Esophagus mucosa (tissue), 1 donor: ENCODE results near the gene COQ4. TPM values are rescaled to one million over a fixed set of nuclear protein-coding genes. Genes with fewer than 3 reads are reported as not detected.
"Not testable (repeated sequence)": the region's sequence is repeated elsewhere in the genome, so short reads cannot be mapped to it uniquely, and the experiment has no call there.

ENCODE experiments used
- ATAC-seq: fragments of 200-7000 bp; cut with Tn5 transposase; one replicate; pipeline ENCODE4 v1.9.1; 2020
- total RNA-seq: library from RNA; stranded (reverse); gene quantifications from one replicate; pipeline ENCODE4 v1.2.4, GENCODE V29; 2023
- donor health status: DM: yes; HTN: yes; CAD: no.

COQ4 gene
- total RNA-seq, 1 donor from 2014 or later = 61.7 TPM

DNA sequence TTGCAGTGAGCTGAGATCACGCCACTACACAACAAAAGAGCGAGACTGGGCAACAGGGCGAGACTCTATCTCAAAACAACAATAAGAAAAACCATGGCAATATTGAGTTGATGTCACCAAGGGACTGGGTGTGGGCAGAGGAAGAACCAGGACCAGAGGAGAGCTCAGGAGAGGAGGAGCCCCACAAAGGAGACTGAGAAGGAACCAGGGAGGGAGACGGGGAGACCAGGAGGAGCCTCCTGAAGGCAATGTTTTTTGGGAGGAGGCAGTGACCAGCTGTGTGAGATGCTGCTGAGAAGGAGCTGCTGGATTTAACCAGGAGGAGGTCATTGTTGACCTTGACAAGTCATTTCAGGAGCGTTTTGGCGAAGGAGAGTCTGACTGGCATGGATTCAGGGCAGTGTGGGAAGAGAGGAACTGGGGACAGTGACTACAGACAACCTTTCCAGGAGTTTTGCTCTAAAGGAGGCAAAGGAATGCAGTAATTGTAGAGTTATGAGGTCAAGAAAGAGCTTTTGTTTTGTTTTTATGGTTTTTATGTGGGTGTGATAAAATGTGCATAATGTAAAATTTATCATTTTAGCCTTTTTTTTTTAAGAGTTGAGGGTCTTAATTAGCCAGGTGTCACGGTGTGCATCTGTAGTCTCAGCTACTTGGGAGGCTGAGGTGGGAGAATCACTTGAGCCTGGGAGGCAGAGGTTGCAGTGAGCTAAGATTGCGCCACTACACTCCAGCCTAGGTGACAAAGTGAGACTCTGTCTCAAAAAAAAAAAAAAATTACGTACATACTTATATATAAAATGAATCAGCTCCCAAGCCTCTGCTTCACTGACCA, 18.3 kb upstream of the COQ4 start:
- no peak for ATAC-seq

DNA sequence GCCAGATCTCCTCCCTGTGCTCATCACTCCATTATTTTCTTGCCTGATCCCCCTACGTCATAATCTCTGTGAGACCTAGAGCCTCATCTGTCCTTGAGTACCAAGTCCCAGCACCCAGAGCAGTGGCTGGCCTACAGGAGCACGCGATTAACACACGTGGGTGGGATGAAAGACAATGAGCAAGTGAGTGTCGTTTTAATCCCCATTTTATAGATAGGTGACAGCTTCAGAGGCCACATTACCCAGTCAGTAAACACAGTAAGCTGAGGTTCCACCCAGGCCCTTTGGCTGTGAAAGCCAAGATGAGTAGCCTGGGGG, 17.7 kb upstream of the COQ4 start:
- ATAC-seq = peak; percentile 59

DNA sequence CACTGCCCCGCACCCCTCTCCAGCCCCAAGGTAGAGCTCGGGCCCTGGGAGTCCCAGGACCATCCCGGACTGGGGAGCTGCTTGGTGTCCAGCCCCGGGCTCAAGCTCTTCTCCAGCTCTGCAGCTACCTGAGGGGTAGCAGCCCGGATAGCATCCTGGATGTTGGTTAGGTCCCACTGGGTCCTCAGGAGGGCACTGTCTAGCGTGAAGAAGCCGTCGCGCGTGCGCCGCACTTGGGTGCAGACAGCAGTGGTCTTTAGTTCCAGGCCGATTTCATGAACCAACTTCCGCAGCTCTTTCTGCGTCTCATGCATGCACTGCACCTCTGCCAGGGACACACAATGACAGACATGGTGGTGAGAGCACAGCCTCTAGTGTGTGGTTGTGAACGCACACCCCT, 13.1 kb upstream of the COQ4 start:
- no peak for ATAC-seq

DNA sequence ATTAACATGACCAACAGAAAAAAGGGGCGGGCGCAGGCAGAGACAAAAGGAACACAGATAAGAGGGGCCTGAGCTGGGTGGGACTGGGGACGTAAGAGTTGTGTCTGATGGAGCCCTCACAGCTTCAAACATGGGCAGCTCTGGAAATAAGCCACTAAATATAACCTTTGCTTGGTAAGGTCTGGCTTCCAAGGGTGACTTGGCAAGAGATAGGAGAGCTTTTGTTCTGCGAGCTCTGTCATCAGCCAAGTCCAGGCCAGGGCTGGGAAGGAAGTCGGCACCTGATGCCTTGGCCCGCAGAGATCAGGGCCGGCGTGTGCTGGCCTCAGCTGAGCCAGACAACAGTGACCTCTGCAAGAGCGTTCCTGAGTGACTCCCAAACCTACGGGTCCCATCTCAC, 12.2 kb upstream of the COQ4 start:
- ATAC-seq = no peak

DNA sequence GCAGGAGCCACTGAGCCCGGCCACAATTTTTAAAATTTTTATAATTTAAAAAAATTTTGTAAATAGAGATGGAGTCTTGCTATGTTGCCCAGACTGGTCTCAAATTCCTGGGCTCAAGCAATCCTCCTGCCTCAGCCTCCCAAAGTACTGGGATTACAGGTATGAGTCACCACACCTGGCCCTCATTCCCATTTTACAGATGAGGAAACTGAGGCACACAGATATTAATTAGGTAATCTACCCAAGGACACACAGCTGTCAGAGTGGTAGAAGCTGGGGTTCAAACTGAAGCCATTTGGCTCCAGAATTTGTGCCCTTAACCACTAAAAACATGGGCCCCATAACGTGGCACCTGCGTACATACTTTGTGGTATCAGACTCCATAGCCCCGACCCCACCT, 7.9 kb upstream of the COQ4 start:
- no peak for ATAC-seq

DNA sequence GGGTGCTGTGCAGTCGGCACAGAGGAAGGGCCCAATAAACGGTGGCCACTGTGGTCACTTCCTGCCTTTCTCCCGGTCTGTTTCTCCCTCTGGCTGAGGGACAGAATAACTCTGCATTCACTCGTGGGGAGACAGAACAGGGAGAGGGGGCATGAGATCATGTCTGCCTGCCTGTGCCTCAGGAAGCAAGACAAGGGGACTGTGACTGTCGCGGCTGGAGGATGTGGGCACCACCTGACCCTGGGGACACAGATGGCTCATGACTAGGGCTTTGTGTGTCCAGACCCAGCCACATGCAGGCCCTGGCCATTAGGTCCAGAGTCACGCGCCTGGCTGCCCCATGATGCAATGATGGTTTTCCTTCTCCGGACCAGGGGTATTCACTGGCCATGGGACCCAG, 6.2 kb upstream of the COQ4 start:
- ATAC-seq = no peak

DNA sequence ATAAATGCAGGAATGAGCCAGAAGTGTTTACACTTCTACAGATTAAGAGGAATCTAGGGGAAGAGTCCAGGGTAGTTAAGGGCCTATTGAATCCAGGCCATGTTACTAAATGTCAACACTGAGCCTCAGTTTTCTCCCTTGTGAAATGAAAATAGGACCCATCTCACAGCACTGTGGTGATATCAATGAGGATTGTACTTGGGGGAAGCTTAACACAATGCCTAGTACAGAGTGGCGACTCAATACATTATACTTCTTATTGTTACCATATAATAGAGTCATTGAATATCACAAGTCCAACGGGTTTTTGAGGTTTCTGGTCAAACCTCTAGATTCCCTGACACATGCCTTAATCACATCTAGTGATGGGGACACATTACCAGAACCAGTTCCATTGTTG, 5.0 kb upstream of the COQ4 start:
- ATAC-seq = peak; percentile 59

DNA sequence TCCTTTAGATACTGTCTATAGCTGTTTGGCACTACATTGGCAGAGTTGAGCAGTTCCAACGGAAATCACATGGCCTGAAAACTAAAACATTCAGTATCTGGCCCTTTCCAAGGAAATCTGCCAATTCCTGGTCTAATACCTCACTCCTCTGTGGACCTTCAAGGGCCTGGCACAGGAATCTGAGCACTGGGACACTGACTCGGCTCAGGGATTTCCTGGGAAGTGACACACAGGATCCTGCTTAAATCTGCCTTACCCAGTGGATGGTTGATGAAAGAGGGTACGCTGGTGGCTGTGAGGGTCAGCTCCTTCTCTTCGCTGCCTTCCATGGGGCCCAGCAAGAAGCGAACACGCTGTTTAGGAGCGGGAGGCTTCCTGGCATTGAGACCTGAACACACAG, 1.3 kb upstream of the COQ4 start:
- no peak for ATAC-seq

DNA sequence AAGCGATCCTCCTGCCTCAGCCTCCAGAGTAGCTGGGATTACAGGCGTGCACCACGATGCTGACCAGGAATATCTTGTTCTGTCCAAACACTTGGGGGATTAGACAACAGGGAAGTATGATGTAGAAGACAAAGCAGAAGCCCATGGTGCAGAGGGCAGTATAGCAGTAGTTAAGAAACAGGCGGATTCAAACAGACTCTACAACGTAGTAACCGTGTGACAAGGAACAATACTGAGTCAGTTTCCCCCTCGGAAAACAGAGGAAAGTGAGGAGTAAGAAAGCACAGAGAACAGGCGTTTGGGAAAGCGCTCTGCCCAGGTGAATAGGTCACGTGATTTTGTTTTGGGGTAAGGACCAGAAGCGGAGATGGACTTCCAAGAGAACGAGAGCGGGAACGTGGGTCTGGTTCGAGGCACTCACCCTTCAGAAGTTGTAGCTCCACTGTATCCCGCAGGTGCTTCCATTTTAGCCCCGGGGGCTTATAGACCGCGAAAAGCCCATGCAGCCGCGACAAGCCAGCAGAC, 698 bp upstream of the COQ4 start:
- ATAC-seq = no peak

DNA sequence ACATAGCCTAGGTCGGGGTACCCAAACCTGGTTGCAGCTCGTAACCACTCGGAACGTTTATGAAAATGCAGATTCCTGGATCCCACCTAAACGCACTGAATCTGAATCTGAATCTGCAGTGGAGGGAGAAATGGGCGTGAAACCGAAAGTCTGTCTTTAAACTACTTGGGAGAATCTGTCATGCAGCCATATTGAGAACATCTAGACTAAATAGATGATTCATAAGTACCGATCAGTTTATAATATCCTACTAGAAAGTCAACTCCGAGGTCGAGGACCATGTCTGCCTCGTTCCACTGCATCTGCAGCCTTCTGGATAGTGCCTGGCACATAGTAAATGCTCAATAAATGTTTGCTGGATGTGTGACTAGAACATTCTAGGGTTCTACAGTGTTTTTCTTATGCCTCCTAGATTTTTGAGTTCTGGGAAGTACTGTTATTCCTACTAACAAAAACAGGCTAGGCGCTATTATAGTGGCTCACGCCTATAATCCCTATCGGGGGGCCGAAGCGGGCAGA, 632 bp downstream of the COQ4 start:
- peak; percentile 6 for ATAC-seq

DNA sequence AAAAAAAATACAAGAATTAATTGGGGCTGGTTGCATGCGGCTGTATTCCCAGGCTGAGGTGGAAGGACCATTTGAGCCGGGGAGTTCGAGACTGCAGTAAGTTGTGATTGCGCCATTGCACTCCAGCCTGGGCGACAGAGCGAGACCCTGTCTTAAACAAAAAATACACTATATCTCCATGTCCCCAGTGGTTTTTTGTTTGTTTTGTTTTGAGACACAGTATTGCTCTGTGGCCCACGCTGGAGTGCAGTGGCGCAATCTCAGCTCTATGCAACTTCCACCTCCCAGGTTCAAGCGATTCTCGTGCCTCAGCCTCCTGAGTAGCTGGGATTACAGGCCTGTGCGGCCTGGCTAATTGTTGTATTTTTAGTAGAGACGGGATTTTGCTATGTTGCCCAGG, 1.2 kb downstream of the COQ4 start:
- ATAC-seq = no peak

DNA sequence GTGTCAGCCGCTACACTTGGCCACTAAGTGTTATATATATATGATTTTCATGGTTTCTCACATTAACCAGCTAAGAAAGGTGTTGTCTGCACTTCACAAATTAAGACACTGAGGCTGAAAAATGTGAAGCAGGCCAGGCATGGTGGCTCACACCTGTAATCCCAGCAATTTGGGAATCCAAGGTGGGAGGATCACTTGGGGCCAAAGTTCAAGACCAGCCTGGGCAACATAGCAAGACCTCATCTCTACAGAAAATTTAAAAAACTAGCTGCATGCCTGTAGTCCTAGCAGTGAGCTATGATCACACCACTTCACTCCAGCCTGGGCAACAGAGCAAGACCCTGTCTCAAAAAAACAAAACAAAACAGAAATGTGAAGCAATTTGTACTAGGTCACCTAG, 1.8 kb downstream of the COQ4 start:
- ATAC-seq = no peak

DNA sequence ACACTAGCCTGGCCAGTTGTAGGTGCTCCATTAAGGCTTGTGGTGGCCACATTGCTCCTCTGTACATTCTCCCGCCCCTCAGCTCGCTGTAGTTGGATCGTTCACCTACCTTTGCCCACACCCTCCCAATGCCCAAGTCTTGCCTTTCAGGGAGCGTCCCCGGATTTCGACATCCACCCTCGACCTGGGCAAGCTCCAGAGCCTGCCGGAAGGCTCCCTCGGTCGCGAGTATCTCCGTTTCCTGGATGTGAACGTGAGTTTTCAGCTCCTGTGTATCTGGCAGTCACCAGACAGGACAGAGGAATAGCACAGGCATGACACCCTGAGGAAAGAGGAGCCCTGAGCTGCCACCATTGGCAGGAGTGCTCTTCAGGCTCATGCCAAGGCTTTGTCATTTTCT, 3.0 kb downstream of the COQ4 start:
- peak; percentile 35 for ATAC-seq

DNA sequence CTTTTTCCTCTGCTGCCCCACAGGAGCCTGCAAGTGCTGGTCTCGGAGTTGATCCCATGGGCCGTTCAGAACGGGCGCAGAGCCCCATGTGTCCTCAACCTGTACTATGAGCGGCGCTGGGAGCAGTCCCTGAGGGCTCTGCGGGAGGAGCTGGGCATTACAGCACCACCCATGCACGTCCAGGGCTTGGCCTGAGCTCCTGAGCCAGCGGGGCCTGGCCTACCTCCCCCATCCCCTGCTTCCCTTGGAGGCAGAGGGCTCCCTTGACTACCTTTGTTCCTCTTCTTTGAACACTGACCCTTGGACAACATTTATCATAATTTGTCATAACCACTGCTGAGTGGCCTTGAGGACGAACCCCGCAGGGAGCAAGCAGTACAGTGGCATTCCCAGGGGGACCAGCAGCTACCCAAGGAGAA, 10.8 kb downstream of the COQ4 start:
- no peak for ATAC-seq

DNA sequence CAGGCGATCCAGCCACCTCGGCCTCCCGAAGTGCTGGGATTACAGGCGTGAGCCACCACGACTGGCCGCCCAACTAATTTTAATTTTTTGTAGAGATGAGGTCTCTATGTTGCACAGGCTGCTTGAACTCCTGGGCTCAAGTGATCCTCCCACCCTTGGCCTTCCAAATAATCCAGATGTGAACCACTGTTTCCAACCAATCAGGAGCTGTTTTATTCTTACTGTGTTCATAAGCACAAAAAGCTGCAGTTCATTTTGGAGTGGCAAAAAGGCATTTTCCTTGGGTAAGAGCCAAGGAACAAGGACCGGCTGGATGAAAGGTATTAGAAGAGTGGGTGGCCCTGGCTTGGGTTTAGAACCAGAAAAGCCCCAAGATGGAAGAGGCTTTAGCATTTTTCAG, 12.5 kb downstream of the COQ4 start:
- no peak for ATAC-seq

DNA sequence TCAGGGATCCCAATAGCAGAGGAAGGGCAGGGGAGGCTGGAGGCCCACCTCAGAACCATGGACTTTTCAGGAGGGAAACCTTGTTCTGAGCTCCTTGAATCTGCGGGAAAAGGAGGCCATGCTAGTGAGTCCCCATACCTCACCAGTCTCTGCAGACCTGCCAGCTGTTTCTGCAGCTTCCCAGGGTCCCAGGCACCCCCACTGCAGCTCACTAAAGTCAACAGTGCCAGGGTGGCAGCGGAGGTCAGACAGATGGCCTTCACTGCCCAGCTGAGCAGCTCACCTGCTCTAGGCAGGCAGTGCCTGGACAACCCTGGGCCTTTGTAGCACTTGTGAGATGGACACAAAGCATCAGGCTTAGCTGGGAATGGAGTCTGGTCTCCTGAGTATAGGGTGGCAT, 13.3 kb downstream of the COQ4 start:
- ATAC-seq = no peak

DNA sequence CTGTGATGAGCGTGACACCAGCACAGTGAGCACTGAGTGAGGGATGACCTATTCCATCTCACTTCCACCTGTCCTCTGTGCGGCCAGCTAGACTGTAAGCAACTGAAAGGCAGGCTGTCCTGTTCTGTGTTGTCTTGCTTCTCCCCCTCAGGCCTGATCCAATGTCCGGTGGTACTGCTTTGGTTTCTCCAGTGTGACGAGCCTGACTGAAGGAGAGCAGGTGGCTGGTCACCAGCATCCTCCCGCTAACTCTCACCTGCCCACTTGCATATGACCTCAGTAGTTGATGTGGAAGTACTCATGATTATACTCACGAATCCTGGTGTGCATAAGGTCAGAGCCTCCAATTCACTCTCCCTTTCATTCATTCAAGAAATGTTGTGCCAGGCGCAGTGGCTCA, 15.3 kb downstream of the COQ4 start:
- ATAC-seq = no peak

DNA sequence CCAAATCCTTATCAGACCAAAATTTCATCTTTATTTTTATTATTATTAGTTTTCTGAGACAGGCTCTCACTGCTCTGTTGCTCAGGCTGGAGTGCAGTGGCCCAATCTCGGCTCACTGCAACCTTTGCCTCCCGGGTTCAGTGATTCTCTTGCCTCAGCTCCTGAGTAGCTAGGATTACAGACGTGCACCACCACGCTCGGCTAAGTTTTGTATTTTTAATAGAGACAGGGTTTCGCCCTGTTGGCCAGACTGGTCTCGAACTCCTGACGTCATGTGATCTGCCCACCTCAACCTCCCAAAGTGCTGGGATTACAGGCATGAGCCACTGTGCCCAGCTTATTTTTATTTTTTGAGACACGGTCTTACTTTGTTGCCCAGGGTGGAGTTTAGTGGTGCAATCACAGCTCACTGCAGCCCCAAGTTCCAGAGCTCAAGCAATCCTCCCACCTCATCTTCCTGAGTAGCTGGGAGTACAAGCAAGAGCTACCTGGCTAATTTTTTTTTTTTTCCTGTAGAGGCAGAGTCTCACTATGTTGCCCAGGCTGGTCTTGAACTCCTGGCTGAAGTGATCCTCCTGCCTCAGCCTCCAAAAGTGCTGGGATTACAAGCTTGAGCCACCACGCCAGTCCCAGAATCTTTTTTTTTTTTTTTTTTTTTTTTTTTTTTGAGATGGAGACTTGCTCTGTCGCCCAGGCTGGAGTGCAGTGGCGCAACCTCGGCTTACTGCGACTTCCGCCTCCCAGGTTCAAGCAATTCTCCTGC, 16.4 kb downstream of the COQ4 start:
- ATAC-seq = not testable (repeated sequence)

DNA sequence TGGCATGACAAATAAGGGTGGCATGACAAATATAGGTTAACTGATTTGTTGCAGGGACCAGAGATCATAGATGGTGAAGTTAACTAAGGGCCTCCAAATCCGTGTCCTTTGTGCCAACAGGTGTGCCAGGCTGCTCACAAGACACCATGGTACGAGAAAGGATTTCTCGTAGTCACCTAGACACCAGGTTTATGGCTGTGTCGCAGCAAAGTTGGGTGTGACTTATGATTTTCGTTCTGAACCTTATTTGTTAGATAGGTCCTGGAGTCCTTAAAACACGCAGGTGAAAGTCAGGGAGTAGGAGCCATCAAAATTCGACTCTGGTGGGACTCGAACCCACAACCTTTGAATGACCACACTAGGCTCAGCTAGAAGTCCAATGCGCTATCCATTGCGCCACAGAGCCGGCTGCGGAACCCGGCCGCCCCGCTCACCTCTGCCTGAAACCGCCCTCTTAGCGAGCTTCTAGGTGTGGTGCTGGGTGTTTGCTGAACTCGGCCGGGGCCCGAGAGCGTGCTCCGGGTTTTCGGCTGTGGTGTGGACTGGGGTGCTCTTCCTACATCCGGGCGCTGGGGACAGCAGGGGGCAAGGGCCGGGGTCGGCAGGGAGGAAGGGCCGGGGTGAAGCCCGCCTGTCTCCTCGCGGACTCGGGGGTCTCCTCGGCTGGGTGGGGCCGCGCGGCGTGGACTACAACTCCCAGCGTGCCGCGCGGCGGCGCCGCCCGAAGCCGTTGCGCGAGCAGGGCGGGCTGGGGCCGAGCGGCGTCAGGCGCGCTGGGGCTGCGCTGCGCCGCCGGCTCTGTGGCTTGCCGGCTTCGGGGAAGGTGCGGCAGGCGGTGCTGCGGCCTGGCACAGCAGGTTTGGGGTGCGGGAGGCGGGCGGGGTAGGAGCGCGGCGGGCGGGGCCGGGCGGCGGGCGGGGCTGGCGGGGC, 17.4 kb downstream of the COQ4 start, which contains the start of gene SLC27A4:
SLC27A4 (plus strand) TSS at position 767 of the 930 bp plus-strand sequence. CDS start 2,606 bp downstream, outside the sequence.
- peak; percentile 87 for ATAC-seq

DNA sequence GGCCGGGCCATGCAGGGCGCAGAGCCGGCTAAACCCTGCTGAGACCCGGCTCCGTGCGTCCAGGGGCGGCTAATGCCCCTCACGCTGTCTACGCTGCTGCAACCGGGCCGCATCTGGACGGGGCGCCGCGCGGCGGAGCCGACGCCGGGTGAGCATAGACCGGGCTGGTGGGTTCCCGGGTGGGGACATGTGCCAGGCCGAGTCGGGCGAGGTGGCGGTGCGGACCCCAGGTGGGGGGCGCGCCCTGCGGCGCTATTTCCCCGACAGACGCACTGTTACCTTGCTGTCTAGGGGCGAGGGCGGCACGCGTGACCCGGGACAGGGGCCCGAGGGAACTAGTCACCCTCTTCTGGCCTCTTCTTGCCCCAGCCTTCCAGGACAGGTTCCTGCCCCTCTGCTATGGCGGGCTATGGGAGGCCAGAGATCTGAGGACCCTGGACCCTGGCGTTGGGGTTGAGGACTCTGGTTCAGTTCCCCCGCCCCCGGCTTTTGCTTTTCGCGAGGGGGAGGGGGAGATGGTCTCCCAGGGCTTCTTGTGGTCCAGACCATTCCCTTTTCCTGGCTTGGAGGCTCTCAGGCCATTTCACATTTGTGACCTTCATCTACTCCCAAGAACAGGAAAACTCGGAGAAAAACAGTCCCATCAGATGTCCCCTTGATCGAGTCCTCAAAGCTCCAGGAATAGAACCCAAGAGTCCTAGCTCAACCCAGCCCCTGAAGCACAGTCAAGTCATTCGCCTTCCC, 18.2 kb downstream of the COQ4 start:
- peak; percentile 32 for ATAC-seq

DNA sequence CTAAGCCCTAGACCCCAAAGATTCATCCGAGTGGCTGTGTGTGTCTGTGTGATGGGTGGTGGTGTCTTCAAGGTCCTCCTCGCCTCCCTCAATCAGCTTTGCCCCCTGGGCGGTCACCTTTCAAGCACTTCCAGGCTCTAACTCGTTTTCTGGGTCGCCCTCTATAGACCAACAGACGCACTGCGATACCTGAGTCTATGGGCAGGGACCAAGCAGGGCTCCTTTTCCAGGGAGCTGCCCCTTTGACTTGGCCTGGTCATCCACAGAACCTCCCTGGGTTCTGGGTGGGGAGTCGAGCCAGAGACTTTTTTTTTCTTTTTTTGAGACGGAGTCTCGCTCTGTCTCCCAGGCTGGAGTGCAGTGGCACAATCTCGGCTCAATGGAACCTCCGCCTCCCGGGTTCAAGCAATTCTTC, 18.8 kb downstream of the COQ4 start:
- ATAC-seq = peak; percentile 53
